AG09319 (cell line): ENCODE data around the gene ANO8.
"Not testable (repeated sequence)": the region's sequence is repeated elsewhere in the genome, so short reads cannot be mapped to it uniquely, and the experiment has no call there.

Experiments
- DNase-seq: peaks from one replicate; pipeline ENCODE4 v3.0.0-alpha.2; 2010; ENCODE audit warnings: low read depth; ENCODE audit errors: extremely low read depth
- CTCF ChIP-seq: IDR thresholded peaks from 2 replicates; pipeline ENCODE4 v1.5.1; 2011; ENCODE audit warnings: low read depth, mild to moderate bottlenecking, inconsistent platforms, low read length, moderate library complexity

The ANO8 gene

GRCh38 chr19:17275441-17276175 is 59.0 kb downstream of the ANO8 start:
- DNase-seq: no peak
- TF ChIP-seq CTCF: no peak

DNA sequence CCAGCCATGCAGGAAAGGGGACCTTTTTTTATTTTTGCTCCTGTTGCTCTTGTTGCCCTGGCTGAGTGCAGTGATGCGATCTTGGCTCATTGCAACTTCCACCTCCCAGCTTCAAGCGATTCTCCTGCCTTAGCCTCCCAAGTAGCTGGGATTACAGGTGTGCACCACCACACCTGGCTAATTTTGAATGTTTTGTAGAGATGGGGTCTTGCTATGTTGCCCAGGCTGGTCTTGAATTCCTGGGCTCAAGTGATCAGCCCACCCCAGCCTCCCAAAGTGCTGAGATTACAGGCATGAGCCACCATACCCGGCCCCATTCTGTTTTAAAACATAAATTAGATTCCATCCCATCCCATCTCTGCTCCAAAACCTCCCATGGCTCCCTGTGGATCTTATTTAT is 59.8 kb downstream of the ANO8 start:
- DNase-seq: not testable (repeated sequence)
